Spleen (tissue), 11 donors: ENCODE results near the gene SENP1. TPM values are rescaled to one million over a fixed set of nuclear protein-coding genes. Genes with fewer than 3 reads are reported as not detected.
A peak's percentile ranks its signal among the peaks of the same experiment; 100 is the strongest.

Source experiments
- DNase-seq: peaks from one replicate; pipeline ENCODE4 v3.0.0-alpha.2; 2020
- H3K27ac ChIP-seq, 8 donors: fragments of 200-600 bp; sonication (generic) in 7 of 8; 1 replicate in 4 of 8; 2 replicates in 4 of 8; pipeline versions ENCODE4 v1.5.0 to v1.8.0; 2016 to 2021; ENCODE audit warnings: inconsistent platforms in 4 of 8, mild to moderate bottlenecking in 4 of 8, moderate library complexity in 1 of 8
- H3K27me3 ChIP-seq, 7 donors: fragments of 200-600 bp; sonication (generic) in 6 of 7; replicated peaks in 1 of 7; 1 replicate in 4 of 7; 2 replicates in 3 of 7; pipeline versions ENCODE4 v1.5.0 to v1.8.0; 2016 to 2021; ENCODE audit warnings: inconsistent platforms in 3 of 7, mild to moderate bottlenecking in 1 of 7
- H3K36me3 ChIP-seq, 6 donors: fragments of 200-600 bp; sonication (generic) in 5 of 6; 1 replicate in 4 of 6; 2 replicates in 2 of 6; pipeline versions ENCODE4 v1.5.0 to v1.8.0; 2016 to 2021; ENCODE audit warnings: inconsistent platforms in 2 of 6
- H3K4me1 ChIP-seq, 6 donors: fragments of 200-600 bp; sonication (generic) in 5 of 6; 1 replicate in 3 of 6; 2 replicates in 3 of 6; pipeline versions ENCODE4 v1.5.0 to v1.8.0; 2016 to 2021; ENCODE audit warnings: inconsistent platforms in 3 of 6
- H3K4me3 ChIP-seq, 8 donors: fragments of 200-600 bp; sonication (generic) in 7 of 8; 1 replicate in 4 of 8; 2 replicates in 4 of 8; pipeline versions ENCODE4 v1.5.0 to v1.8.0; 2016 to 2021; ENCODE audit warnings: inconsistent platforms in 4 of 8, mild to moderate bottlenecking in 4 of 8, moderate library complexity in 2 of 8
- H3K9me3 ChIP-seq, 8 donors: fragments of 200-600 bp; sonication (generic) in 7 of 8; 1 replicate in 4 of 8; 2 replicates in 4 of 8; pipeline versions ENCODE4 v1.5.0 to v1.8.0; 2016 to 2021; ENCODE audit warnings: inconsistent platforms in 4 of 8
- CTCF ChIP-seq, 11 experiments: fragments of 200-600 bp in 7 of 11; fragments of 450-650 bp in 4 of 11; sonication (generic) in 4 of 11; IDR thresholded peaks in 8 of 11; conservative IDR thresholded peaks in 3 of 11; 1 replicate in 7 of 11; 2 replicates in 4 of 11; pipeline versions ENCODE4 v1.4.0 to v1.8.0; 2016 to 2021; ENCODE audit warnings: antibody characterized with exemption in 11 of 11, inconsistent platforms in 4 of 11, mild to moderate bottlenecking in 1 of 11
- POLR2A ChIP-seq, 3 donors: fragments of 450-650 bp; IDR thresholded peaks; one replicate each; pipeline ENCODE4 v1.5.1; 2017; ENCODE audit warnings: antibody characterized with exemption in 3 of 3, mild to moderate bottlenecking in 1 of 3
- POLR2AphosphoS5 ChIP-seq, 3 donors: sonication (generic); formaldehyde crosslinking; IDR thresholded peaks; one replicate each; pipeline ENCODE4 v1.5.1; 2017; ENCODE audit warnings: antibody characterized with exemption in 3 of 3
- WGBS, 5 donors: extraction: QIAGEN DNeasy Blood & Tissue Kit in 3 of 5; methylation state at CpG; one replicate each; pipeline versions ENCODE4 v1.1.5 to v1.1.7; 2013 to 2018; 5-methylcytosine and 5-hydroxymethylcytosine counted together
- intact Hi-C: fragments of 100-400 bp; cut with DNase I; formaldehyde crosslinking; loops from one replicate; pipeline ENCODE4 v1.15.0; 2023; ENCODE audit warnings: low total_unique reads
- polyA plus RNA-seq, 3 donors: library from polyadenylated mRNA; stranded (reverse); fragments of 200-250 nt; gene quantifications; one replicate each; pipeline ENCODE4 v1.2.1, GENCODE V29; 2013
- total RNA-seq, 7 donors: library from RNA; depleted of rRNA in 3 of 7; stranded (reverse); fragments of >200 nt in 3 of 7; fragmentation: NEBNext Ultra II Directional in 4 of 7; extraction: Animal tissue kit (Norgen Biotek cat#: 25700) in 4 of 7; gene quantifications; one replicate each; pipeline versions ENCODE4 v1.1.0 to v1.2.1, GENCODE V29; 2016 to 2021
- donor health status: healthy with polysubstance abuse.
- donor health status: DM: no; HTN: no; CAD: no; lungs with moderate emphysema.
- donor health status: DM: no; HTN: no; CAD: no.
- donor health status: Bipolar disorder and iron deficiency.
- donor health status: healthy.
- donor health status: DM: no; HTN: no; CAD: no.
- donor health status: DM: yes; HTN: yes; CAD: no.

Gene SENP1
- total and polyA plus RNA-seq, 10 donors, result 3.7 to 37.4 (median 25.6) TPM

GRCh38 chr12:48106681-48107613 is 1.1 kb upstream of the SENP1 start:
- TF ChIP-seq POLR2A (IDR thresholded peaks at IDR 0.05) (no peak), CTCF (IDR thresholded peaks at IDR 0.05 in 8 of 11, conservative IDR thresholded peaks at IDR 0.05 in 3 of 11) (no peak), POLR2AphosphoS5 (IDR thresholded peaks at IDR 0.05) (no peak)
- Histone ChIP-seq H3K4me1 (peaks cover 16 to 50% (median 30%) of the 10 kb centered on the region in 6 donors), H3K4me3 (peak overlapping the region; percentile 82 to 97 (median 94)), H3K36me3 (no peaks in the 10 kb centered on the region), H3K27me3 (no peaks in the 10 kb centered on the region), H3K9me3 (no peaks in the 10 kb centered on the region), H3K27ac (peak overlapping the region; percentile 92 to 97 (median 96))
- no peak for DNase-seq
- intact Hi-C loops, result loop anchor here (10.0 kb wide), 1 partner anchor 48 kb away; the partner anchor contains the start of gene ASB8
- WGBS, 5 donors, result 55 to 74% (median 69%) methylated on average over 5 of the region's 5 CpGs

GRCh38 chr12:48105321-48105866 is 485 bp downstream of the SENP1 start:
- DNase-seq, result no peak
- Histone ChIP-seq H3K27me3 (no peaks in the 10 kb centered on the region), H3K9me3 (no peaks in the 10 kb centered on the region), H3K4me3 (peak overlapping the region; percentile 82 to 97 (median 94)), H3K36me3 (peaks cover 0 to 7% (median 0%) of the 10 kb centered on the region in 6 donors), H3K27ac (peak overlapping the region; percentile 92 to 97 (median 96)), H3K4me1 (peaks cover 16 to 57% (median 35%) of the 10 kb centered on the region in 6 donors)
- TF ChIP-seq POLR2AphosphoS5 (IDR thresholded peaks at IDR 0.05), result no peak
- TF ChIP-seq POLR2A (IDR thresholded peaks at IDR 0.05), result no peak
- intact Hi-C loops, result loop anchor here (10.0 kb wide), 1 partner anchor 49 kb away; the partner anchor contains the start of gene ASB8
- WGBS, 5 donors, result 0 to 1% (median 0%) methylated on average over 23 to 30 of the region's 30 CpGs

- 74 to 85% (median 81%) methylated on average over 4 of the region's 4 CpGs for WGBS, 5 donors
- intact Hi-C loops, result loop anchor here (10.0 kb wide), 1 partner anchor 50 kb away; the partner anchor contains the start of gene ASB8
- Histone ChIP-seq H3K27ac (peak overlapping the region in 6 of 8 donors; percentile 92 to 97 (median 96)), H3K9me3 (no peaks in the 10 kb centered on the region), H3K4me1 (peaks cover 16 to 57% (median 35%) of the 10 kb centered on the region in 6 donors), H3K27me3 (no peaks in the 10 kb centered on the region), H3K4me3 (peak overlapping the region in 6 of 8 donors; percentile 82 to 97 (median 95)), H3K36me3 (peaks cover 0 to 15% (median 0%) of the 10 kb centered on the region in 6 donors)
- no peak for DNase-seq
- TF ChIP-seq POLR2AphosphoS5 (IDR thresholded peaks at IDR 0.05) (no peak), CTCF (IDR thresholded peaks at IDR 0.05 in 8 of 11, conservative IDR thresholded peaks at IDR 0.05 in 3 of 11) (no peak), POLR2A (IDR thresholded peaks at IDR 0.05) (no peak)
These were observed 1.3 kb downstream of the SENP1 start for GRCh38 chr12:48104531-48104930.

- no peak overlapping the region for H3K27ac ChIP-seq
- no peaks in the 10 kb centered on the region for H3K27me3 ChIP-seq
- H3K4me3 ChIP-seq, result no peak overlapping the region
- 92 to 100% (median 94%) methylated on average over 1 of the region's 1 CpG for WGBS, 5 donors
- no peak for DNase-seq
- H3K9me3 ChIP-seq, result no peaks in the 10 kb centered on the region
- TF ChIP-seq CTCF (IDR thresholded peaks at IDR 0.05 in 8 of 11, conservative IDR thresholded peaks at IDR 0.05 in 3 of 11) (no peak), POLR2A (IDR thresholded peaks at IDR 0.05) (no peak), POLR2AphosphoS5 (IDR thresholded peaks at IDR 0.05) (no peak)
- H3K4me1 ChIP-seq, result no peaks in the 10 kb centered on the region
- intact Hi-C loops, result no loop called here
- peaks cover 0 to 100% (median 70%) of the 10 kb centered on the region in 6 donors for H3K36me3 ChIP-seq
These were observed 13.3 kb downstream of the SENP1 start for GRCh38 chr12:48092611-48093010.
